HFF-Myc (cell line): ENCODE measurements around the gene C1orf50.

Experiments
- DNase-seq: peaks from one replicate; pipeline ENCODE4 v3.0.0-alpha.2; 2011; ENCODE audit warnings: low read depth; ENCODE audit errors: extremely low read depth
- H3K4me3 ChIP-seq: replicated peaks from 2 replicates; pipeline ENCODE4 v1.5.1; 2011; ENCODE audit warnings: low read depth, mild to moderate bottlenecking, control low read depth, low read length
- TF ChIP-seq, protein P1 (sequence below): IDR thresholded peaks from 2 replicates; pipeline ENCODE4 v1.5.1; 2012; ENCODE audit warnings: mild to moderate bottlenecking, low read depth, low read length, control low read depth; ENCODE audit errors: missing control alignments

C1orf50 gene

DNA sequence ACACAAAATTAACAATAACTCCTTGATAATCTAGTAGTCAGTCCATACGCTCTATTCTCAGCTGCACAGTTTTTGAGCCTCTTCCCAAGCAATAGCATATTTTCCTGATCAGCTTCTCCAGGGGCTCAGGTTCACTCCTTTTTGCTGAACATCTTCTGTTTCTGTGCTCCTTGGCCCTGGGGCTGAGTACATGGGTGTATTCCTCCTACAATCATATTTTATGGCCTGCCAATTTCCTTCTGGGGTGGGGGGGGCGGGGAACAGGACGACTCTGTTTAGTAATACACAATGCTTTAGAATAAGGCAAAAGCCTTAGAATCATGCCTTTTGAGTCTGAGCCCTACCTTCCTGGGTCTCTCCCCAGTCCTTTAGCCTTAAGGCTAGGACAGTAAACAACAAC is 35.5 kb upstream of the C1orf50 start:
- DNase-seq: no peak
- TF ChIP-seq, protein P1, sequence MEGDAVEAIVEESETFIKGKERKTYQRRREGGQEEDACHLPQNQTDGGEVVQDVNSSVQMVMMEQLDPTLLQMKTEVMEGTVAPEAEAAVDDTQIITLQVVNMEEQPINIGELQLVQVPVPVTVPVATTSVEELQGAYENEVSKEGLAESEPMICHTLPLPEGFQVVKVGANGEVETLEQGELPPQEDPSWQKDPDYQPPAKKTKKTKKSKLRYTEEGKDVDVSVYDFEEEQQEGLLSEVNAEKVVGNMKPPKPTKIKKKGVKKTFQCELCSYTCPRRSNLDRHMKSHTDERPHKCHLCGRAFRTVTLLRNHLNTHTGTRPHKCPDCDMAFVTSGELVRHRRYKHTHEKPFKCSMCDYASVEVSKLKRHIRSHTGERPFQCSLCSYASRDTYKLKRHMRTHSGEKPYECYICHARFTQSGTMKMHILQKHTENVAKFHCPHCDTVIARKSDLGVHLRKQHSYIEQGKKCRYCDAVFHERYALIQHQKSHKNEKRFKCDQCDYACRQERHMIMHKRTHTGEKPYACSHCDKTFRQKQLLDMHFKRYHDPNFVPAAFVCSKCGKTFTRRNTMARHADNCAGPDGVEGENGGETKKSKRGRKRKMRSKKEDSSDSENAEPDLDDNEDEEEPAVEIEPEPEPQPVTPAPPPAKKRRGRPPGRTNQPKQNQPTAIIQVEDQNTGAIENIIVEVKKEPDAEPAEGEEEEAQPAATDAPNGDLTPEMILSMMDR: no peak
- no peak overlapping the region for H3K4me3 ChIP-seq

DNA sequence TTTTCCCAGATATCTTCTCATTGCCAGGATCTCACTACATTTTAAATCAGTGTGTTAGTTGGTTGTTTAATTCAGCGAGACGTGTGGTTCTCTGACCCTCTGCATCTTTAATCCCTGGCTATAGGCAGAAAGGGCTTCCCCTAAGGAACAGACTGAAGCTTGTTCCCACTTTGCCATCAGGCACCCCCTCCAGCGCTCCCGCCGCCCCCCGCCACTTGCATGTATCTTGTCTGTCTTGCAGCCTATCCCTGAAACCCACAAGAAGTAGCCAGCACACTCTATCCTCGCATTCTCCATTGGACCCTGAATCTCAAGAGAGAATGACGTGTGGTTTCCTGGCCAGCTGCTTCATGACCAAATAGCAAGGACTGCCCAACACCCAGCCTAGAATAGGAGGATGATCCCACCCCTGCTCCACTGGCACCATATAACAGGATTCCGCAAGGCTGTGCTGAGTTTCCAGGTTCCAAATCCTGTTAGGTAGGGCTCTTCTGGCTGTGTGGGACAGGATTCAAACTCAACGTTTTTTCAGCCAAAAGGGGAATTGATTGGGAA is 34.8 kb upstream of the C1orf50 start:
- no peak overlapping the region for H3K4me3 ChIP-seq
- TF ChIP-seq, protein P1: no peak
- DNase-seq: no peak

DNA sequence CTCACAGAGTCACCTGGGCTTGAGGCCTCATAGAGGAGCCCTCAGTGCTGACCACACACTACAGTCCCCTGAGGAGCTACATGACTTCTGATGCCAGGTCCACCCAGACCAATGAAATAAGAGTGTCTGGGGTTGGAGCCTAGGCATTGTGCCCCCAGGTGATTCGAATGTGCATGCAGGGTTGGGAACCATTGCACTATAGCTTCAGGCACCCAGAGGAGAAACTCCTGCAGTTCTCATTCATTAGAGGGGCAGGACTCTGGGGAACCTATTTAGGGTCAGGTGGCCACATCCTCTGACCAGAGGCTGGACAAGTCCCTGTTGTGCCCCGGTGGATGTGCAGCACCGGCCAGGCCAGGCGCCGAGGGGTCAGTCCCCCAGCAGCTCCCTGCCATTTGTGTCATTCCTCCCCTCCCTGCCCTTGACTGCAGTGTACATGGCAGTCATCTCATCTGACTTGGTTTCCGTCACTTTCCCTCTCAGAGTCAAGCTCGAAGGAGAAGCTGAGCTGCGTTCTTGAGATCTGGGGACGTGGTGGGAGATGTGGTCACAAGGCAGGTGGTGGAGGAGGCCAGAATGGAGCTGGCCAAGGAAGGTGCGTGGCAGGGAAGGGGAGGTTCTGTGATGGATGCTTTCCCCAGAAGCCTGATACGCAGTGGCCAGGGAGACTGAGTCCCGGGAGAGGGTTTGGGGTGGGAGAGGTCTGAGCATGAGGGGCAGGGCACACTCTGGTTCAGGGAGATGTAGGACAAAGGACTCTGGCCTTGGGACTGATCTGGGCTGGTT is 33.4 kb upstream of the C1orf50 start:
- DNase-seq: no peak
- H3K4me3 ChIP-seq: no peak overlapping the region
- TF ChIP-seq, protein P1: no peak

DNA sequence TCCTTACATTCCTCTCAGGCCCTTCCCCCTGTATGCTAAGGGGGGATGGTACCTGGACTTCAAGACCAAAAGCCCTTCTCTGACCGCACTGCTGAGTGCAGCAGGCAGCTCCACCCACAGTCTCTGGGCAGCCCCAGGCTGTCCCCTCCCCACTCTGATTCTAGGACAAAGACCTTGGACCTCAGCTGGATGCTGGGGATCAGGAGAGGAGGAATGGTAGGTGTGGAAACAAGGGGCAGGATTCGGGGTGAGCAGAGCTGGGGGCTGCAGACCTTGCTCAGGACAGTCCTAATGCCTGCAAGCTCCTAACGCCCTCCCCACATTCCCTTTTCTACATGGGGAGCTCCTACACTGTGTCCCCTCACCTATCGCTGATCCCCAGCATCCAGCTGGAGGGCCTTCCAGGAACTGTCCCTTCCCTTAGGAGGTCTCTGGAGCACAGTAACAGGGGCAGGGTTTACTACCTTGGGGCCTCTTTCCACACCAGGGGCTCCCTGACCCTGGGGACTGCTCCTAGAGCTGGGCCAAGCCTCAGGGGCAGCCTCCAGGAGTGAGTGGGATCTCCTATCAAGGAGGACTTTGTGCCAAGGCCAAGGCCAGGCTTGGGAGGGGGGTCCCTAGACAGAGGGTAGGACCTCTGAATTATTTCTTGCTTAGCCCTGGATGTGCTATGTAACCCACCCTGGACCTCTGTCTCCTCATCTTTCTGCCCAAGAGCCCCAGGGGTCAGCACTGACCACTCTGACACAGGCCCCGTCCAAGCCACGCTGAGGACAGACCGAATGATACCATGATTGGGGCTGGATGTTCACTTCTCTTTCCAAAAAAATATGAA is 32.6 kb upstream of the C1orf50 start:
- TF ChIP-seq, protein P1: no peak
- H3K4me3 ChIP-seq: no peak overlapping the region
- no peak for DNase-seq

DNA sequence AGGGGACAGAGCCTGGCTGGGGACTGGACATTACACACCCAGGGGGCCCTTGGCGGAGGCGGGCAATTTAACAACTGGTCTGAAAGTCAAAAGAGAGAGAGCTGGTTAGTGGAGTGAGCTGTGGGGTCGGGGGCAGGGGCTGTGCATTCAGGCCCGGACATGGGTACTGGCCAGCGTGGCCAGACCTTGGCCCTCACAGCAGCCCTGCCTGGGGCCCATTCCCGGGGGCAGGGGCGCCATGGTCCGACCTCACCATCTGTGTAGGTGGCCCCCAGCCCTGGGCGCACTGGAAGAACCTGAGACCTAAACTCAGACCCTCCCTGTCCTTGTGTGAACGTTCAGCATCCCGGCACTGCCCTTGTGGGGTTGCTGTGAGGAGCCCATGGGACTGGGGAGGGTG is 32.0 kb upstream of the C1orf50 start:
- no peak overlapping the region for H3K4me3 ChIP-seq
- TF ChIP-seq, protein P1: no peak
- no peak for DNase-seq

DNA sequence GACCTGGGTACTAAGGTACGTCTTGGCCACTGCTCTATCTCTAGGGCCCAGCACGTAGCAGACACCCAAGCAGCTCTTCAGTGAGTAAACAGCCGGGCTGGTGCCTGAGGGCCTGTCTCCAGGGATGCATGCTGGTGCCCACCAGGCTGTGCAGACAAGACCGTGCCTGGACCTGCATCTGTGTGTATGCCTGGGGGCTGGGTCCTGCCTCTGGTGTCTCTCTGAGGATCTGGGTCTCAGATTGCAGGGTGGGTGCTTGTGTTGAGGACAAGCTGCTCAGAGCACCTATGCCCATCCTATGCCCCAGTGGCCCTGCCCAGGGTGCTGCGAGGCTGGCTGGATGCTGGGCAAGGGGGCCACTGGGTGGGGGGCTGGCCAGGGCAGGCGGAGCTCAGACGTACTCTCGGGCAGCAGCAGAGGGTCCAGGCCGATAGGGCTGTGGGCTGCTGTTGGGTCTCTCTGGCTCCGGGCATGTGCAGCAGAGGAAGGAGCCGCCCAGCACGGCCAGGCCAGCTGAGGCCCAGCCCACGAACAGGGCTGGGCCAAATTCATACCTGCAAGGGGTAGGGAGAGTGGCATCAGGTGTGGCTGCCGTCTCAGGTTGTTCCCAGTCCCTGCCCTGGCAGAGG is 31.5 kb upstream of the C1orf50 start:
- no peak overlapping the region for H3K4me3 ChIP-seq
- TF ChIP-seq, protein P1: no peak
- DNase-seq: no peak
